ENCODE data around the gene CARNS1. TPM values are rescaled to one million over a fixed set of nuclear protein-coding genes. Genes with fewer than 3 reads are reported as not detected.

Gene CARNS1
- total RNA-seq, 2 experiments from 2014 or later, result 6.2 to 6.9 TPM

DNA sequence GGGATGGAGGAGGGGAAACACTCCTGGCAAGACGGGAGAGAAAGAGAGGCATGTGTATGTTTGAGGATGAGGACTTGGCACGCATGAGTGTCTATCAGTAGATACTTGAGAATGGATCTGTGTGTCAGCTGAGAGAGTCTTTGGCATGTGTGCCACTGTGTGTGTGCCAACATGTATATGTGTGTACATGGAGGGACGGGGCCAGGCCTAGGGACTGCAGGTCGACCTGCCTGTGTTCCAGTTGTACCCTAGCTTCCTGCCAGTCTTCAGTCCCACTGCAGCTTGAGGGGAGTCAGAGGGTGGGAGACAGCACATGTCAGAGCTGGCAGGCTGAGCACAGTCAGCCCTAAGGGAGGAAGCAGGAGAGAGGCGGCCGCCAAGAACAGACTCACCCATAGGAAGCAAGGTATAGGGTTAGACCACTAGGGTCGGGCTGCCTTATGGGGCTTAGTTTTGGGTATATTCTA lies 47.7 kb upstream of the CARNS1 start:
- ChIA-PET CTCF (interaction anchor here (2.0 to 30.8 kb wide), 2 partner anchors 13 to 22 kb away, joined by 5 to 883 read pairs; partner anchors contain the start of gene POLD4), POLR2A (interaction anchor here (0.6 to 1.4 kb wide), 2 partner anchors 11 to 345 kb away, joined by 3 read pairs; no protein-coding TSS in a partner anchor)
- Mint-ChIP-seq H3K27ac (no peak overlapping the region), H3K4me3 (no peak overlapping the region), H3K36me3 (ENCODE audit: low read depth) (no peaks in the 10 kb centered on the region), H3K9me3 (no peaks in the 10 kb centered on the region), H3K4me1 (ENCODE audit: low read depth) (peaks cover 49% of the 10 kb centered on the region), H3K27me3 (peaks cover 13% of the 10 kb centered on the region)
- no peak for DNase-seq
- ATAC-seq, result no peak
- intact Hi-C loops (cut with micrococcal nuclease), result no loop called here
- no peak for TF ChIP-seq CTCF (IDR thresholded peaks at IDR 0.05)

GRCh38 chr11:67368621-67369020 lies 46.9 kb upstream of the CARNS1 start:
- H3K4me3 Mint-ChIP-seq, result no peak overlapping the region
- intact Hi-C loops (cut with micrococcal nuclease), result no loop called here

DNA sequence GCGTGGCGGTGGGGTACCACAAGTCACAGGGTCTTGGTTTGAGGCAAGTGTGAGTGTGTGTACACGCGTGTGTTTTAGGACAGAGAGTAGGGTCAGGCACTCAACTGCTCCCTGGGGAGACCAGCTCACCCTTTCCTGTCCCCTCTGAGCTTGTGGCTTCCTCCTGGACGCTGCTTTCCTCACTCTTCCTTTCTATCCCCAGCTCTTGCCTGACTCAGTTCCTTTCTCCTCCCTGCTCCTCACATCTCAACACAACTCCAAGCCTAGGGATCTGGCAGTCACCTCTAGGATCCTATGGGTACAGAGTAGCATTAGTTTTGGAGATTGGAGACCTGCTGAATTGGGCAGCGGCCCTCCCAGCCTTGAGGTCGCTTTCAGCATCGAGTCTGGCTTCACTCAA lies 46.2 kb upstream of the CARNS1 start:
- Mint-ChIP-seq H3K27ac (no peak overlapping the region), H3K4me3 (no peak overlapping the region), H3K27me3 (peaks cover 16% of the 10 kb centered on the region), H3K36me3 (ENCODE audit: low read depth) (no peaks in the 10 kb centered on the region), H3K9me3 (no peaks in the 10 kb centered on the region), H3K4me1 (ENCODE audit: low read depth) (peaks cover 51% of the 10 kb centered on the region)
- TF ChIP-seq CTCF (IDR thresholded peaks at IDR 0.05), result no peak
- DNase-seq (no peak), ATAC-seq (no peak)
- ChIA-PET CTCF (interaction anchor here (2.0 to 30.8 kb wide), 4 partner anchors 12 to 24 kb away, joined by 5 to 883 read pairs (median 48); partner anchors contain the start of gene POLD4), POLR2A (interaction anchor here (0.9 to 2.4 kb wide), 3 partner anchors 13 to 23 kb away, joined by 3 to 7 read pairs (median 6); partner anchors contain the start of gene RAD9A)
- intact Hi-C loops (cut with micrococcal nuclease), result no loop called here

More at GRCh38 chr11:67368621-67369020, 46.9 kb upstream of the CARNS1 start:
- CTCF ChIA-PET, result interaction anchor here (2.0 to 30.8 kb wide), 3 partner anchors 13 to 23 kb away, joined by 5 to 883 read pairs (median 66); partner anchors contain the start of gene POLD4
- peak; percentile 55 for DNase-seq
- Mint-ChIP-seq H3K9me3 (no peaks in the 10 kb centered on the region), H3K4me1 (ENCODE audit: low read depth) (peaks cover 51% of the 10 kb centered on the region), H3K36me3 (ENCODE audit: low read depth) (no peaks in the 10 kb centered on the region), H3K27me3 (peaks cover 15% of the 10 kb centered on the region), H3K27ac (no peak overlapping the region)
- peak; percentile 22 for ATAC-seq
- POLR2A ChIA-PET, result interaction anchor here (2.4 kb wide), 1 partner anchor 23 kb away, joined by 7 read pairs; the partner anchor contains the start of gene RAD9A
- no peak for TF ChIP-seq CTCF (IDR thresholded peaks at IDR 0.05)

- intact Hi-C loops (cut with micrococcal nuclease), result no loop called here
Observed at GRCh38 chr11:67369801-67370284, 45.6 kb upstream of the CARNS1 start.

More at GRCh38 chr11:67369801-67370284, 45.6 kb upstream of the CARNS1 start:
- H3K36me3 Mint-ChIP-seq (ENCODE audit: low read depth), result no peaks in the 10 kb centered on the region
- H3K27ac Mint-ChIP-seq, result no peak overlapping the region
- H3K4me1 Mint-ChIP-seq (ENCODE audit: low read depth), result peaks cover 51% of the 10 kb centered on the region
- no peak overlapping the region for H3K4me3 Mint-ChIP-seq
- TF ChIP-seq CTCF (IDR thresholded peaks at IDR 0.05), result no peak
- POLR2A ChIA-PET, result interaction anchor here (0.9 to 2.4 kb wide), 3 partner anchors 12 to 24 kb away, joined by 3 to 7 read pairs (median 6); partner anchors contain the start of gene RAD9A
- ATAC-seq, result no peak
- no peak for DNase-seq
- CTCF ChIA-PET, result interaction anchor here (1.4 to 30.8 kb wide), 5 partner anchors 12 to 288 kb away, joined by 4 to 883 read pairs (median 31); partner anchors contain the start of gene POLD4
- H3K9me3 Mint-ChIP-seq, result no peaks in the 10 kb centered on the region
- H3K27me3 Mint-ChIP-seq, result peaks cover 21% of the 10 kb centered on the region

All from activated CD8-positive, alpha-beta T cell treated with anti-CD3 and anti-CD28 coated beads for 36 hours (primary cell).